Adrenal gland (tissue), 12 donors: ENCODE measurements around the gene ERI3. TPM values are rescaled to one million over a fixed set of nuclear protein-coding genes. Genes with fewer than 3 reads are reported as not detected.

Source experiments
- DNase-seq, 7 donors: peaks; one replicate each; pipeline ENCODE4 v3.0.0-alpha.2; 2019 to 2020
- H3K27ac ChIP-seq, 5 donors: fragments of 200-600 bp; sonication (generic) in 4 of 5; 1 replicate in 3 of 5; 2 replicates in 2 of 5; pipeline versions ENCODE4 v1.5.1 to v1.8.0; 2016 to 2020; ENCODE audit warnings: mild to moderate bottlenecking in 1 of 5
- H3K27me3 ChIP-seq: fragments of 200-600 bp; 2 replicates; pipeline ENCODE4 v1.8.0; 2021
- H3K36me3 ChIP-seq, 2 donors: fragments of 200-600 bp; replicated peaks in 1 of 2; 1 replicate in 1 of 2; 2 replicates in 1 of 2; pipeline versions ENCODE4 v1.5.1 to v1.8.0; 2018 to 2022
- H3K4me1 ChIP-seq, 2 donors: fragments of 200-600 bp; replicated peaks in 1 of 2; 1 replicate in 1 of 2; 2 replicates in 1 of 2; pipeline versions ENCODE4 v1.5.1 to v1.8.0; 2018 to 2021
- H3K4me3 ChIP-seq, 4 donors: fragments of 200-600 bp; sonication (generic) in 3 of 4; one replicate each; pipeline ENCODE4 v1.5.1; 2016 to 2018
- H3K9me3 ChIP-seq, 3 donors: fragments of 200-600 bp; sonication (generic) in 1 of 3; replicated peaks in 1 of 3; 1 replicate in 2 of 3; 2 replicates in 1 of 3; pipeline versions ENCODE4 v1.5.1 to v1.8.0; 2016 to 2021
- POLR2A ChIP-seq, 2 donors: fragments of 450-650 bp; IDR thresholded peaks; one replicate each; pipeline ENCODE4 v1.6.1; 2017; ENCODE audit warnings: antibody characterized with exemption in 2 of 2, mild to moderate bottlenecking in 2 of 2, moderate library complexity in 1 of 2
- WGBS, 4 donors: extraction: QIAGEN DNeasy Blood & Tissue Kit in 2 of 4; methylation state at CpG; one replicate each; pipeline versions ENCODE4 v1.1.5 to v1.1.7; 2013 to 2017; 5-methylcytosine and 5-hydroxymethylcytosine counted together
- intact Hi-C, 2 donors: fragments of 100-400 bp; cut with DNase I; formaldehyde crosslinking; loops; one replicate each; pipeline versions ENCODE4 v1.14.1 to v1.15.0; 2022 to 2023
- polyA plus RNA-seq, 3 donors: library from polyadenylated mRNA; stranded (reverse); fragments of 200-250 nt in 2 of 3; fragments of 350-450 nt in 1 of 3; fragmentation: Illumina TruSeq in 1 of 3; extraction: RNeasy Lipid Tissue Mini Kit (QIAGEN cat#74804) in 1 of 3; gene quantifications; one replicate each; pipeline ENCODE4 v1.2.3, GENCODE V29; 2013 to 2014
- total RNA-seq, 9 donors: library from RNA; depleted of rRNA in 4 of 9; stranded (reverse); fragments of >200 nt in 4 of 9; fragments of 120-200 nt in 1 of 9; fragmentation: NEBNext Ultra II Directional in 1 of 9; extraction: Animal tissue kit (Norgen Biotek cat#: 25700) in 1 of 9; gene quantifications; one replicate each; pipeline versions ENCODE4 v1.1.0 to v1.2.4, GENCODE V29; 2013 to 2023
- TF ChIP-seq, protein P1 (sequence below), 6 experiments: fragments of 450-650 bp in 4 of 6; fragments of 200-600 bp in 2 of 6; sonication (generic) in 1 of 6; IDR thresholded peaks; 1 replicate in 5 of 6; 2 replicates in 1 of 6; pipeline versions ENCODE4 v1.5.1 to v1.8.0; 2016 to 2021; ENCODE audit warnings: antibody characterized with exemption in 6 of 6, mild to moderate bottlenecking in 2 of 6, moderate library complexity in 1 of 6
- donor health status: healthy with polysubstance abuse.
- donor health status: Bipolar disorder and iron deficiency.
- donor health status: DM: yes; HTN: yes; CAD: no.
- donor health status: DM: no; HTN: no; CAD: no.
- donor health status: DM: no; HTN: no; CAD: no.
- donor health status: DM: yes; HTN: yes; CAD: no.

The ERI3 gene
- total and polyA plus RNA-seq, 12 donors, result 33.8 to 68.4 (median 46.7) TPM

DNA sequence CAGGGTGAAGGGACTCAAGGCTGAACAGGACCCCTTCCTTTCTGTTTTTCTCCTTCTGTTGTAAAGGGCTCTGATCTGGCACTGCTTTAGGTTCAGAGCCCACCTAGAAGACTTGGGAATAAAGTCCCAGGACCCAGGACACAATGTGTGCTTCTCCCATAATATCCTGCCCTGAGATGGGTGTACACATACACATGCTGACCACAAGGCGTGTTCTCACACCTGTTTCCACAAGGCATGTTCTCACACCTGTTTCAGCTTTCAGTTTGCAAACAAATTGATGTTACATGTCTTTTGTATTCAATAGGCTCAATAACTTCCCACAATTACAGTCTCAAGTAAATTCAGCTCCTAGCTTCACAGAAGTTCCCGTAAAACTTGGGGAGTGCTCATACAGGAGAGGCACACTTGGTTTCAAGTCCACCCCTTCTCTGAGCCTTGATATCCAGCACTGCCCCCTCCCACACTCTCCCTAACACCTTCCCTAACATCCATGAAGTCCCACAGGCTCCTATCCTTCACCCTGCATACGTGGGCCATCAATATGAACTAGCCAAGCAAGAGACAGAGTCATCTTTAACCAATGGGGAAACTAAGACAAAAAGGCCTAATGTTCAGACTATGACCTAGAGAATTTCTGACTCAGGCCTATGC lies 41.7 kb downstream of the ERI3 start:
- no peak for DNase-seq
- no peaks in the 10 kb centered on the region for H3K27me3 ChIP-seq
- H3K4me1 ChIP-seq, result no peaks in the 10 kb centered on the region
- WGBS, 4 donors, result 90 to 96% (median 95%) methylated on average over 3 of the region's 3 CpGs
- H3K9me3 ChIP-seq, result no peaks in the 10 kb centered on the region
- no peak overlapping the region for H3K27ac ChIP-seq
- H3K36me3 ChIP-seq, result peaks cover 0 to 5% of the 10 kb centered on the region in 2 donors
- H3K4me3 ChIP-seq, result no peak overlapping the region
- intact Hi-C loops, result loop anchor here in 1 of 2 donors (2.0 kb wide), 1 partner anchor 29 kb away; no protein-coding TSS in a partner anchor
- TF ChIP-seq, protein P1, sequence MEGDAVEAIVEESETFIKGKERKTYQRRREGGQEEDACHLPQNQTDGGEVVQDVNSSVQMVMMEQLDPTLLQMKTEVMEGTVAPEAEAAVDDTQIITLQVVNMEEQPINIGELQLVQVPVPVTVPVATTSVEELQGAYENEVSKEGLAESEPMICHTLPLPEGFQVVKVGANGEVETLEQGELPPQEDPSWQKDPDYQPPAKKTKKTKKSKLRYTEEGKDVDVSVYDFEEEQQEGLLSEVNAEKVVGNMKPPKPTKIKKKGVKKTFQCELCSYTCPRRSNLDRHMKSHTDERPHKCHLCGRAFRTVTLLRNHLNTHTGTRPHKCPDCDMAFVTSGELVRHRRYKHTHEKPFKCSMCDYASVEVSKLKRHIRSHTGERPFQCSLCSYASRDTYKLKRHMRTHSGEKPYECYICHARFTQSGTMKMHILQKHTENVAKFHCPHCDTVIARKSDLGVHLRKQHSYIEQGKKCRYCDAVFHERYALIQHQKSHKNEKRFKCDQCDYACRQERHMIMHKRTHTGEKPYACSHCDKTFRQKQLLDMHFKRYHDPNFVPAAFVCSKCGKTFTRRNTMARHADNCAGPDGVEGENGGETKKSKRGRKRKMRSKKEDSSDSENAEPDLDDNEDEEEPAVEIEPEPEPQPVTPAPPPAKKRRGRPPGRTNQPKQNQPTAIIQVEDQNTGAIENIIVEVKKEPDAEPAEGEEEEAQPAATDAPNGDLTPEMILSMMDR (IDR thresholded peaks at IDR 0.05), result no peak
- no peak for TF ChIP-seq POLR2A (IDR thresholded peaks at IDR 0.05)

DNA sequence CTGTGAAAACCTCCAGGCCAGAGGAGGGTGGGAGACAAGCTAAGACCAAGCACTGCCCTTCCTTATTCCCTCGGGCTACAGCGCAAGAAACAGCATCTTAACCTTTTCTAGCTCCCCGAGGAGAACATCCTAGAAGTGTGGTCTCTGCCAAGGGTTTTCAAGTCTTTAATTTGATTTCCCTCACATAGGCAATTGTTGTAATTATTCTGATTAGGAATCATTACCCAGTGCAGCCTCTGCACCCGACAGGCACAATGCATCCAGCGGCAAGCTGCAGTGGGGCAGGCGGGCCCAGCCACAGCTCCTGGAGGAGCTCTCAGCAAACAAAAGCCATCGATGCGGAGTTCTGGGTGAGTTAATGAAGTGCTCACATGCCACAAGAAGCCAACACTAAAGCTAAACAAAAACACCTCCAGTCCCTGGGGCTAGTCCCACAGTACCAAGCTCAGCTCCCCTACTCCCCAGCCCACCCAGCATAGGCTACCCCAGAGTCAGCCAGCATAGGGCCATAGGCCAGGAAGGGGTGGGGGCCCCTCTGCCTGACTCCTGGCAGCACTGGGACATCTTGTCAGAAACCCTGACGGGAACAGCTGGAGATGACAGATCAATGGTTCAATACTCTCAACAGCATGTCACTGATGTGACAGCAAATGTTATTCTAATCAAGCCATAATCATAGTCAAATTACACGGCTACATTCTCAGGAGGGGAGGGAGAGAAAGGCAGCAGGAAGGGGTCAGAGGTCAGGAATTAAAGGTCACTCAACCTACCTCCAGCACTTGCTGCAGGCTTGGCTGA lies 42.5 kb downstream of the ERI3 start:
- no peak overlapping the region for H3K4me3 ChIP-seq
- intact Hi-C loops, result loop anchor here in 1 of 2 donors (2.0 kb wide), 1 partner anchor 30 kb away; no protein-coding TSS in a partner anchor
- no peak for DNase-seq
- WGBS, 4 donors, result 83 to 91% (median 89%) methylated on average over 9 to 10 of the region's 10 CpGs
- H3K36me3 ChIP-seq, result peaks cover 0 to 11% of the 10 kb centered on the region in 2 donors
- H3K9me3 ChIP-seq, result no peaks in the 10 kb centered on the region
- H3K4me1 ChIP-seq, result no peaks in the 10 kb centered on the region
- TF ChIP-seq, protein P1 (IDR thresholded peaks at IDR 0.05), result no peak
- no peak for TF ChIP-seq POLR2A (IDR thresholded peaks at IDR 0.05)
- no peaks in the 10 kb centered on the region for H3K27me3 ChIP-seq
- no peak overlapping the region for H3K27ac ChIP-seq

DNA sequence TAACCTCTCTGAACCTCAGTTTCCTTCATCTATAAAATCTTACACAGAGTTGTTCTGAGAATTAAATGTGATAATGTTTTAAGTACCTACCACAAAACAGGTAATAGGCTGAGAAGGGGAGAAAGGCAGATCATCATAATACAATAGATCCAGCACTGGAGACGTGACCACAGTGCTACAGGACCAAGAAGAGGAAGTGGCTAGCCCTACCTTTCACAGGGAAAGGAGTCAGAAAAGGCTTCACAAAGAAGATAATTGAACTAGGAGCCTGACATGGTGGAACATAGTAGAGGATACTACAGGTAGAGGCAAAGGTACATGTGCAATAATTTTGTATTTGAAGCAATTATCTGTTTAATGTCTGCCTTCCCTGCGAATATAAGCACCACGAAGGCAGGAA lies 45.1 kb downstream of the ERI3 start:
- no peak for DNase-seq
- intact Hi-C loops, result no loop called here
- peaks cover 0 to 33% of the 10 kb centered on the region in 2 donors for H3K36me3 ChIP-seq
- H3K4me1 ChIP-seq, result no peaks in the 10 kb centered on the region
- TF ChIP-seq POLR2A (IDR thresholded peaks at IDR 0.05), result no peak
- TF ChIP-seq, protein P1 (IDR thresholded peaks at IDR 0.05), result no peak
- H3K9me3 ChIP-seq, result no peaks in the 10 kb centered on the region
- no peak overlapping the region for H3K4me3 ChIP-seq
- H3K27ac ChIP-seq, result no peak overlapping the region
- H3K27me3 ChIP-seq, result no peaks in the 10 kb centered on the region
- 92 to 98% (median 95%) methylated on average over 3 of the region's 3 CpGs for WGBS, 4 donors

DNA sequence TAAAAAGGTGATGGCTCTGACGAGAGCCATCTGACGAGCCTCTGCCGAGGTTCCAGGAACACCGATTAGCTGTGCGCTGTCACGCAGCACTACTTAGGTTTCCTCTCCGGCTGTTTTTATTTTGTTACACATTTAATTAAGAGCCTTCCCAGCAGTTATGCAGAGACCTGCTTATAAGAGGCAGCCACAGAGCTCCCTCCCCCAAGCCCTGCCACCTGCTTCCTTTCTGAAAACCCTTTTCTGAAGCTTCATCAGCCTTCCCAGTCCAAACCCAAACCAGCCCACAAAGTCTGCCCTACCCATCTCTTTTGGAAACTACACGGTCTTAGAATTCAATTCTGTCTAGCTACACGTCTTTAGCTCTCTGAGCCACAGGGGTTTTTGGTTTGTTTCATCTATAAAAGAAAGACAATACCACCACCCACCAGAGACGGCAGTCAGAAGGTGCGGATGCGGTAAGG lies 49.1 kb downstream of the ERI3 start:
- Histone ChIP-seq H3K4me3 (no peak overlapping the region), H3K4me1 (no peaks in the 10 kb centered on the region), H3K9me3 (no peaks in the 10 kb centered on the region), H3K27ac (no peak overlapping the region), H3K36me3 (peaks cover 0 to 32% of the 10 kb centered on the region in 2 donors), H3K27me3 (no peaks in the 10 kb centered on the region)
- peak in 1 of 7 donors; percentile 55 for DNase-seq
- WGBS, 4 donors, result 77 to 83% (median 77%) methylated on average over 12 of the region's 12 CpGs
- TF ChIP-seq, protein P1 (IDR thresholded peaks at IDR 0.05), result no peak
- no peak for TF ChIP-seq POLR2A (IDR thresholded peaks at IDR 0.05)
- intact Hi-C loops, result no loop called here
